Measurements from ENCODE around the gene TAAR9. TPM values are rescaled to one million over a fixed set of nuclear protein-coding genes. Genes with fewer than 3 reads are reported as not detected.

The TAAR9 gene
- total RNA-seq, 1 experiment from 2014 or later = not detected

DNA sequence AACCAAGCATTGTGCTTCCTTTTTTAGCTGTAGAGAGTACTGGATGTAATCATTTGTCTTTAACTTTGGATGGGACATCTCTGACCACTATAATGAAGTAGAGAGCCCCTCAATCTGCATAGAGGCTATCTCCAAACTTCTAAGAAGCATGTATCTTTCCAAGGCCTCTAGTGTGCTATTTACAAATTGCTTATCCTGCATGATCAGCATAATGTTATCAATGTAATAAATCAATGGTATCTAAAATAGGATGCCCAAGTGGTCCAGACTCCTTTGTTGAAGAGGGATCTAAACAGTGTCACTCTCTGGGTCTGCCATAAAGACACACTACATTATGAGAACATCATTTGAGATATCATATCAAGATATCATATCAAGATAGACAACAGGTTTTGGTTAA is 6.7 kb downstream of the TAAR9 start:
- no peaks in the 10 kb centered on the region; the same call in 1 of the 2 replicates for H3K9me2 ChIP-seq (replicated peaks; ENCODE audit: low read length)
- no peaks in the 10 kb centered on the region for H4K20me1 ChIP-seq (ENCODE audit: low read length)
- no peak for TF ChIP-seq EZH2 (IDR thresholded peaks at IDR 0.05; ENCODE audit: low read length, unreplicated experiment)
- TF ChIP-seq, protein P1, sequence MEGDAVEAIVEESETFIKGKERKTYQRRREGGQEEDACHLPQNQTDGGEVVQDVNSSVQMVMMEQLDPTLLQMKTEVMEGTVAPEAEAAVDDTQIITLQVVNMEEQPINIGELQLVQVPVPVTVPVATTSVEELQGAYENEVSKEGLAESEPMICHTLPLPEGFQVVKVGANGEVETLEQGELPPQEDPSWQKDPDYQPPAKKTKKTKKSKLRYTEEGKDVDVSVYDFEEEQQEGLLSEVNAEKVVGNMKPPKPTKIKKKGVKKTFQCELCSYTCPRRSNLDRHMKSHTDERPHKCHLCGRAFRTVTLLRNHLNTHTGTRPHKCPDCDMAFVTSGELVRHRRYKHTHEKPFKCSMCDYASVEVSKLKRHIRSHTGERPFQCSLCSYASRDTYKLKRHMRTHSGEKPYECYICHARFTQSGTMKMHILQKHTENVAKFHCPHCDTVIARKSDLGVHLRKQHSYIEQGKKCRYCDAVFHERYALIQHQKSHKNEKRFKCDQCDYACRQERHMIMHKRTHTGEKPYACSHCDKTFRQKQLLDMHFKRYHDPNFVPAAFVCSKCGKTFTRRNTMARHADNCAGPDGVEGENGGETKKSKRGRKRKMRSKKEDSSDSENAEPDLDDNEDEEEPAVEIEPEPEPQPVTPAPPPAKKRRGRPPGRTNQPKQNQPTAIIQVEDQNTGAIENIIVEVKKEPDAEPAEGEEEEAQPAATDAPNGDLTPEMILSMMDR (conservative IDR thresholded peaks at IDR 0.05; ENCODE audit: low read depth, low read length) = no peak
- TF ChIP-seq EZH2phosphoT487 (IDR thresholded peaks at IDR 0.05; ENCODE audit: borderline replicate concordance, low read length) = no peak
- no peak overlapping the region for H3K4me2 ChIP-seq (ENCODE audit: low read length)
- no peak overlapping the region for H3K4me3 ChIP-seq (ENCODE audit: low read length)
- H3K27me3 ChIP-seq (ENCODE audit: low read length) = no peaks in the 10 kb centered on the region
- ChIA-PET CTCF (no interaction called here), POLR2A (ENCODE audit: unreplicated experiment) (no interaction called here)
- intact Hi-C loops (cut with micrococcal nuclease) = no loop called here
- no peak overlapping the region for H3K27ac ChIP-seq (ENCODE audit: low read length)
- H3K4me1 ChIP-seq (ENCODE audit: insufficient read depth, low read length) = no peaks in the 10 kb centered on the region
- BruUV-seq (replicated peaks) = no TSS peak
- no peak overlapping the region for H3K9ac ChIP-seq (ENCODE audit: low read length)
- H3K79me2 ChIP-seq (ENCODE audit: low read length) = no peaks in the 10 kb centered on the region
- no peaks in the 10 kb centered on the region for H3F3A ChIP-seq (ENCODE audit: low read length, unreplicated experiment)
- ATAC-seq = no peak
- H3K36me3 ChIP-seq (ENCODE audit: low read depth, low read length) = no peaks in the 10 kb centered on the region
- DNase-seq = no peak
- no peak overlapping the region for H2AFZ ChIP-seq (ENCODE audit: low read length)
- no peaks in the 10 kb centered on the region for H3K9me3 ChIP-seq (ENCODE audit: low read length)

DNA sequence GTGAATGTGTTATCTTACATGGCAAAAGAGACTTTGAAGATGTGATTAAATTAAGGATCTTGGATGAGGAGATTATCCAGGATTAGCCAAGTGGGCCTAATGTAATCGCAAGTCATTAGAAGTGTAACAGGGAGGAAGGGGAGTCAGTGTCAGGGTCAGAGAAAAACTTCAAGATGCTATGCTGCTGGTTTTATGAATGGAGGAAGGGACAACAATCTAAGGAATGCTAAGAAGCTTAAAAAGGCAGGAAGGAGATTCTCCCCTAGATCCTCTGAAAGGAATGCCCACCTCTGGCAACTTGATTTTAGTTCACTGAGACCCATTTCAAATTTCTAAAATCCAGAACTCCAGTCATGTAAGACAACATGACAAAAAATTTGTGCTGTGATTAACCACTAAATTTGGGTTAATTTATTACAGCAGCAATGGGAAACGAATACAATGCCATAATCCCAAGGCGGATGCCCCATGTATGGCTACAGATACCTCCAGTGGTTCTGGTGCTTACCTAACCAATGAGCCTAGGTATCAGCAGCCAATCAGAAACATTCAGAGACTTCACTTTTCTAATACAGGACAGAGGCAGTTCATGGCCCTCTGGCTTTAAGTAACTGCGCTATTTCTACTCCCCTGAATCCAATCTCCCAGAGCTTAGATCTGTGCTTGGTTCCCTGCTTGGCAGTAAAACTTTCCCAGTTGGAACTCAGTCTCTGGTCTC is 10.8 kb downstream of the TAAR9 start:
- no peak overlapping the region for H3K9ac ChIP-seq (ENCODE audit: low read length)
- H3K79me2 ChIP-seq (ENCODE audit: low read length) = no peaks in the 10 kb centered on the region
- no peaks in the 10 kb centered on the region; the same call in 1 of the 2 replicates for H3K9me2 ChIP-seq (replicated peaks; ENCODE audit: low read length)
- no peaks in the 10 kb centered on the region for H3K27me3 ChIP-seq (ENCODE audit: low read length)
- H3K4me1 ChIP-seq (ENCODE audit: insufficient read depth, low read length) = no peaks in the 10 kb centered on the region
- H3K4me2 ChIP-seq (ENCODE audit: low read length) = no peak overlapping the region
- no peaks in the 10 kb centered on the region for H4K20me1 ChIP-seq (ENCODE audit: low read length)
- H3K36me3 ChIP-seq (ENCODE audit: low read depth, low read length) = no peaks in the 10 kb centered on the region
- no peak for ATAC-seq
- DNase-seq = no peak
- ChIA-PET CTCF (no interaction called here), POLR2A (ENCODE audit: unreplicated experiment) (no interaction called here)
- no peak overlapping the region for H3K4me3 ChIP-seq (ENCODE audit: low read length)
- intact Hi-C loops (cut with micrococcal nuclease) = no loop called here
- no TSS peak for BruUV-seq (replicated peaks)
- TF ChIP-seq EZH2 (IDR thresholded peaks at IDR 0.05; ENCODE audit: low read length, unreplicated experiment) (no peak), EZH2phosphoT487 (IDR thresholded peaks at IDR 0.05; ENCODE audit: borderline replicate concordance, low read length) (no peak)
- TF ChIP-seq, protein P1 (conservative IDR thresholded peaks at IDR 0.05; ENCODE audit: low read depth, low read length) = no peak
- no peaks in the 10 kb centered on the region for H3K9me3 ChIP-seq (ENCODE audit: low read length)
- no peak overlapping the region for H2AFZ ChIP-seq (ENCODE audit: low read length)
- no peak overlapping the region for H3K27ac ChIP-seq (ENCODE audit: low read length)
- H3F3A ChIP-seq (ENCODE audit: low read length, unreplicated experiment) = no peaks in the 10 kb centered on the region

GRCh38 chr6:132551214-132551613 is 13.1 kb downstream of the TAAR9 start:
- no peak for DNase-seq
- Histone ChIP-seq H3K9ac (ENCODE audit: low read length) (no peak overlapping the region), H3K4me3 (ENCODE audit: low read length) (no peak overlapping the region), H3K9me2 (replicated peaks; ENCODE audit: low read length) (no peaks in the 10 kb centered on the region; the same call in 1 of the 2 replicates), H3K36me3 (ENCODE audit: low read depth, low read length) (no peaks in the 10 kb centered on the region), H3K4me2 (ENCODE audit: low read length) (no peak overlapping the region), H3F3A (ENCODE audit: low read length, unreplicated experiment) (no peaks in the 10 kb centered on the region), H3K27ac (ENCODE audit: low read length) (no peak overlapping the region), H2AFZ (ENCODE audit: low read length) (no peak overlapping the region), H3K4me1 (ENCODE audit: insufficient read depth, low read length) (no peaks in the 10 kb centered on the region), H3K9me3 (ENCODE audit: low read length) (no peaks in the 10 kb centered on the region), H3K79me2 (ENCODE audit: low read length) (no peaks in the 10 kb centered on the region), H3K27me3 (ENCODE audit: low read length) (no peaks in the 10 kb centered on the region), H4K20me1 (ENCODE audit: low read length) (no peaks in the 10 kb centered on the region)
- BruUV-seq (replicated peaks) = no TSS peak
- TF ChIP-seq, protein P1 (conservative IDR thresholded peaks at IDR 0.05; ENCODE audit: low read depth, low read length) = no peak
- TF ChIP-seq EZH2 (IDR thresholded peaks at IDR 0.05; ENCODE audit: low read length, unreplicated experiment) (no peak), EZH2phosphoT487 (IDR thresholded peaks at IDR 0.05; ENCODE audit: borderline replicate concordance, low read length) (no peak)
- CTCF ChIA-PET = no interaction called here
- intact Hi-C loops (cut with micrococcal nuclease) = no loop called here
- ATAC-seq = no peak
- POLR2A ChIA-PET (ENCODE audit: unreplicated experiment) = no interaction called here
